Activated CD4-positive, alpha-beta T cell treated with anti-CD3 and anti-CD28 coated beads, Interleukin-2, Interleukin-4, amounts not matched to agents 100 ng/mL and 50 ng/mL, durations not matched to agents 16 hours and 8 hours (primary cell): ENCODE data around the gene MTRF1L.

Experiments used
- DNase-seq: peaks from one replicate; pipeline ENCODE4 v3.0.0-alpha.2; 2020; ENCODE audit warnings: low spot score

The MTRF1L gene, protein sequence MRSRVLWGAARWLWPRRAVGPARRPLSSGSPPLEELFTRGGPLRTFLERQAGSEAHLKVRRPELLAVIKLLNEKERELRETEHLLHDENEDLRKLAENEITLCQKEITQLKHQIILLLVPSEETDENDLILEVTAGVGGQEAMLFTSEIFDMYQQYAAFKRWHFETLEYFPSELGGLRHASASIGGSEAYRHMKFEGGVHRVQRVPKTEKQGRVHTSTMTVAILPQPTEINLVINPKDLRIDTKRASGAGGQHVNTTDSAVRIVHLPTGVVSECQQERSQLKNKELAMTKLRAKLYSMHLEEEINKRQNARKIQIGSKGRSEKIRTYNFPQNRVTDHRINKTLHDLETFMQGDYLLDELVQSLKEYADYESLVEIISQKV

DNA sequence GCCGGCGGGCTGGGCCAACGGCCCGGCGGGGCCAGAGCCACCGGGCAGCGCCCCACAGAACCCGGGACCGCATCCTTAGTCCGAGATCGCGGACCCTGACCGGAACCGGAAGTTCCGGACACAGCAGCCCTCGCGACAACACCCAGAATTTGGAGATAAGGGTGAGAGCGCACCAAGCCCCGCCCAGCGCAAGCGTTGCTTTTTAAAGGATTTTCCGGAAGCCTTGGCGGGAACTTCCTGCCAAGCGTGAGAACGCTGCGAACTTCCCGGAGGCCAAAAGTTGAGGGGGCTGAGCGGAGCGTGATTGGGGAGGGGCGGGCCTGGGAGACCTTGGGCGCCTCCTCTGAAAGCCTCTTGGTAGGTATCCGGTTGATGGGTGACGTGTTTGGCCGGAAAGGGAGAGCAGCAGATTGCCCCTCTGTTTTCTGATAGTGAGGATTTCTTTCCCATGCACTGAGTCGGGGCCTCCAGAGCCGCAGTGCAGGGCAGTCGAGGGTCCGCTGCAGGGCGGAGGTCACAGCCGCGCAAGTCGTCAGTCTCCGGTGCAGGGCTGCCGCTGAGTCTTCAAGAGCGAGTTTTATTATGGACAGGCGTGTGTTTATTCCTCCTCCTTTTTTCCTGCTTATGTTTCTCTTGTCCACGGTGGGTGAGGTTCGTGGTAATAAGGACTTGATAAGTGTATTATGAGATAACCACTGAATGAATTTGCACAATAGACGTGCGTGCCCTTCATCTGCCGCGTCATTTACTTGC is at the start of gene MTRF1L:
TSS of gene MTRF1L (minus strand) at position 97 of the 753 bp plus-strand sequence. CDS start at position 73, 24 bp downstream.
- DNase-seq, result peak; percentile 95

DNA sequence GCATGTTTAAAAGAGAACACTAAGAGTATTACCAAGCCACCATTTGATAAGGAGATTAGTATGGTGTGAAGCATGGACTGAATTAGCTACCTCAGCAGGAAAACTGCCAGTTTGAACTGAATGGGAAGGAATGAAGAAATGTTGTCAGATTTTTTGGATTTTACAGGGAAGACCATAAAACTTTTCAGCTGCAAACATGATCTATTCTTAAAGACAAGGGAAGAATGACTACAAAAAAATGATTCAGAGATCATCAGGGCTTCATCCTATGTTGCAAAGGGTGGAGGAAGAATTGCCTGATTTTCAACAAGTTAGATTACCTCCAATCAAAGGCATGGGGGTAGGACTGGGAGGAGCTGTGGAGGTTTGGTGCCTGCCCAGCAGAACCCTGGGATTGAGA is 49.3 kb upstream of the MTRF1L start:
- no peak for DNase-seq

DNA sequence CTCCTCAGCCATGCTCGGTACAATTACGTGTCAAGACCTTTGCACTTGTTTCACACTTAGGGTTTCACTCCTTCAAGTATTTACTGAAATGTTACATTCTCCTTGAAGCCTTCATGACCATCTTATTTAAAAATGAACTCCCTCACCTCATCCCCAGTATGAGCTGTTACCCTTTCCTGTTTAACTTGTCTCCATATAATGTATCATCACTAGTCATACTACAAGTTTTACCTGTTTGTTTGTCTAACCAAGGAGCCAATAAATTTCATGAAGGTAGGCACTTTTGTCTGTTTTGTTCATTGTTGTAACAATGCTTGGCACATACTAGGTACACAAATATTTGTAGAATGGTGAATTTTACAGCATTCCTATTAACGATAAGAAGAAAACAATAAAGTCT is 46.1 kb upstream of the MTRF1L start:
- no peak for DNase-seq

DNA sequence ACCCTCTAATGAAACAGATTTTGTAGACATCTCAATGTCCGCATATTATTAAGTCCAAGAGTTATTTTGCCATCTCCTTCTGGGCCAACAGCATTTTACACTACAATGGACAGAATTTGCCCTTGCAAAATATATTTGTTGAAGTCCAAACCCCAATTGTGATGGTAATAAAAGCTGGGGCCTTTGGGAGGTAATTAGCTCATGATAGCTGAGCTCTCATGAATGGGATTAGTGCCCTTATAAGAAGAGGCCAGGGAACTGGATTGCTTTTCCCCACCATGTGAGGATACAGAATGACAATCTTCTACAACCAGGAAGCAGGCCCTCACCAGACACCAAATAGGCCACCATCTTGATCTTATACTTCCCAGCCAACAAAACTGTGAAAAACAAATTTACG is 44.9 kb upstream of the MTRF1L start:
- no peak for DNase-seq

DNA sequence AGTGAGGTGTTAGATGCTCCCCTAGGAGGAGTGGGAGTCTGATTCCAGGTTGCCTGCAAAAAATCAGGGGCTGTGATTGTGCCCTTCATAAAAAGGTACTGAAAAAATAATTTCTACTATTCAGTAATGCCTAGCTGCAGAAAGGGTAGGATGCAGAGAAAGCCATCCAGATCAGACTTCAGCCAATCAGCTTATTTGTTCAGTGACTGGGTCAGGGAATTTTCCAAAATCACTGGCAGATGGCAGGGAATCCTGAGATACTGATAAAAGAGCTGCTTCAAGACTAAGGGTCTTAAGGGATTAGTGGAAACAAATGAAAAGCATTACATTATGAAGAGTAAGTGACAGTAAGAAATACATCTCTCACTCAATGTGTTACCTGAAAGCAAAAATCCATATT is 42.8 kb upstream of the MTRF1L start:
- DNase-seq, result no peak

DNA sequence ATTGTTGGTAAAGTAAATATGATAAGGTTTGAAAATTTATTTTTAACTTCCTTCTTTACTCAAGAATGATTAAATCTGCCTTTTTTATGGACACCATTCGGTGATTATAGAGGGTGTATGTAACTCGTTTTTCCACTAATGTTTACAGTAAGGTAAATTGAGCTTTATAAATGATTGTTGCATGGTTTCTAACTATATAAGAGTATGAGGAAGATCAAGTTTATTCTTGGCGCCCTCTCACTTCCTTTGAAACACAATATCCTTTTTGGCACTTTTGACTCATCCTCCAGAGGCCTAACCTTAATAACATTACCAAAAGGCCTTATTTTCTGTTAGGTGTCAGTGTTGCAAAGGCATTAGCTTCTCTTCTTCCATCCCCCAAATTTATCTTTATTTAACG is 41.8 kb upstream of the MTRF1L start:
- no peak for DNase-seq

DNA sequence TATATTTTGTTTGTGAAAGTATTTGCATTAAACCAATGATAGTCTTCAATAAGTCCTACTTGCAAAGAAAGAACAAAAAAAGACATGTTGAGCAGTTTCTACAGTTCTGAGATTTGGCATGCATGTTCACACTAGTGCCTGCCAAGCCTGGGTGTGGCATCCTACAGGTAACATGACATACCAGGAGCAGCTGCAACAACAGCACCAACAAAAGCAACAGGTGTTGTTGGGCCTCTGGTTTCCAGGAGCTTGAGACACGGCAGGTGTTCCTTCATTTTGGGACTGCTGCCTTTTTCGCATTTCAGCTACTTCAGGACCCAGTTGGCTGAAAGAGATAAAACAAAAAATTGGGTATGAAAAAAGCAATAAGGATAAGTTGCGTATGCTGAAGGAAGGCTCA is 41.2 kb upstream of the MTRF1L start:
- DNase-seq, result no peak

DNA sequence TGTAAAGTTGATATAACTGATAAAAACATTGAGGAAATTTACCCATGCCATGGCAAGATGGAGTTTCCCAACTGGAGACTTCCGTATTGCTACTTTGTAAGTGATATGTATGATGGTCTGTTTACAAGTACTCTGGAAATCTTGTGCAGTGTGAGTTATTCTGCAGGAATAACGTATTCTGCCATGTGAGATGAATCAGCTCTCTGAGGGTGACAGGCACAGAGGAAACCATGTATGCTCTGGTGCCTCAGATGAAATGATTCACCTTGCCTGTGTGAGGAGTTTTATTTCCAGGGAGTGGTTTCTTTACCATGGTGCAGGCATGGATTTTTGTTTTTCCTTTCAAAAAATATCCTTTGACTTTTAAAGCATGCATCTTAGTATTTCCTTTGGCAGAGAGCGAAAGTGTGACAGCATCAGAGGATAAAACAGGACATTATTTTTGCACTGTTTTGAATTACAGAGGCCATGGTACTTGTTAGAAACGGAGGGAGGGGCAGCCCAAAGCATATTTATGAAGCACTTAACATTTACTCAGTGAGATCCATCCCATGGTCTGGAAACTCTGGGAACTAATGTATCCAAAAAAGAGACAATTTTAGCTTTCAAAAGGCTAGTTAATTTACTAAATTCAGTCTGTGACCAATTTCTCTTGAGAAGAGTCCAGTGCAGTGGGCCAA is 36.0 kb upstream of the MTRF1L start:
- DNase-seq, result no peak

DNA sequence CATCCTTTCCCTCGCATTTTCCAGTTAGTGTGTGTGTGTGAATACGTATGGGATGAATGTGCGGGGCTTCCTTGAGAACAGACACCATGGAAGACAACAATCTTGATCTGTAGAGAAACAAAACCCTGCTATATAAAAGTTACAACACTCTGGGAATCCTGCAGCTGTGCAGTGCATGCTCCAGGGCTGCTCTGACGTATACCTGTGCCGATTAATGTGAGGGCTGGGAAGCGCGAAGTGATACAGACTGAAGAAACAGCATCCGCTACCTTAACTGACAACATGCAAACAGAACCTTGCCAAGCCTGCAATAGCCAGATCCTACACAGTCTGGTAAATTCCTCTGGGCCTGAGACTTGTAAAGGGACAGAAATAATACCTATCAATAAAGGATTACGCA is 31.6 kb upstream of the MTRF1L start:
- DNase-seq, result no peak

DNA sequence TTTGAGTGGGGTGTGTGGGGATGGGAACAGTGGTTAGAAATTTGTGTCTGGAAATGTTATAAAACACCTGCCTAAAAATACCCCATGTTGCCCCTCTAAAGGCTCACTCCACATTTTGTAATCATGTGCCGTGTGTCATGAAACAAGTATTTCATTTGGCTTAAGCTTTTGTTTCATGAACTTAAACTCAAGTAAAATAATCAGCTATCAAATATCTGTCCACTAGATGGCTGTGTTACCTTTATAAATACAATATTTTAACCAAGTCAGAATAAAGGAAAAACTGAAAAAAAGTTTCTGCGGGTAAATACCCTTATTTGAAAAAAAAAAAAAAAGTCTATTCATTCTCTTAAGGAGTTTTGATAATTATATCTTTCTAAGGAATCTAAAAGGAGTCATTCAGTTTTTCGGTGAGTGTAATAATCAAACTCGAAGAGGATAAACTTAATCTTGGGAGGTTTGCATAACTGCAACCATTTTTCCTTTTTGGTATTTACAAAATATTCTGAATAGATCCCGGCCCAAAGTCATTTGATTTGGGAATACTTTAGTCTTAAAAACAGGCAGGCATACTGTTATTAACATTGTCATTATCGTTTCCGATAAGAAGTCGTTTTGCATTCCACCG is 29.9 kb upstream of the MTRF1L start:
- DNase-seq, result no peak

DNA sequence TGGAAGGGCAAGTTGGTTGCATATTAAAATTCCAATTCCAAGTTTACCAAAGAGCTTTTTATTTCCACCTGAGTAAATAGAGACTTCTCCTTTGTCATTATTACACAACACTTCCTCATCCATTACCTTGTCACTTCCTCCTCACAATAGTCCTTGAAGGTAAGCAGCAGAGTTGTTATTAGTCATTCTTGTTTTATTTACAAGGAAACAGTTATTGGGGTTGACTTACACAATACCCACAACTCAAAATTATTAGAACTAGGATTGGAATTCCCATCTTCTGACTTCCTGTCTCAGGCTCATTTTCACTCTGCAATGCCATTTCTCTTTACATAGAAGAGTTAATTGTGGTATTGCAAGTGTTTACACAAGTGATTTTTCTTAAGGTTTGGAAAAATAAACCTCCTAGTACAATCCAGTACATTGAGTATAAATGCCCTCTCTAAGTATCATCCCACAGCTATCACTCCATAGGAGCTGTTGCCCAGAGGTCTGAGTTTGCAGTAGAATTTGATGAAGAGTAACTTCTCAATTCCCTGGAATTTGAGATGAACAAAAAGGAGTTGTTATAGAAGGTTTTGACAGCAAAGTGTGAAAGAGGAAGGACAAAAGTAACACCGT is 28.9 kb upstream of the MTRF1L start:
- no peak for DNase-seq

DNA sequence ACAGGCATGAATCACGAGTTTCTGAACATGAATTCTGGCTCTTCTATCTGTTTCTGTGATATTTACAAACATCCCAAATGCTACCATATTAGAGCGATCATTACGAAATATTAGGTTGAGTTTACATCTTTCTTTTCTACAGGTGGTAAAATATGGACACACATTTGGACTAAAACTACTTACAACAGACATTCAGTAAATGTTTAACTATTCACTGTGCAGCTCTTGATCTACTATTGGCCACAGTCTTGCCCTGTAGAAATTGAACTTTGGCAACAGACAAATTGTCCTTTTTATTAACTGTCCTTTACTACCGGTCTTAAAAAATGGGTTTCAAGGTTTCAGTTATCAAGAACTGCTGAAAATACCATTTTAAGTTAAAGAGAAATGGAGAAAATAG is 26.5 kb upstream of the MTRF1L start:
- DNase-seq, result no peak

DNA sequence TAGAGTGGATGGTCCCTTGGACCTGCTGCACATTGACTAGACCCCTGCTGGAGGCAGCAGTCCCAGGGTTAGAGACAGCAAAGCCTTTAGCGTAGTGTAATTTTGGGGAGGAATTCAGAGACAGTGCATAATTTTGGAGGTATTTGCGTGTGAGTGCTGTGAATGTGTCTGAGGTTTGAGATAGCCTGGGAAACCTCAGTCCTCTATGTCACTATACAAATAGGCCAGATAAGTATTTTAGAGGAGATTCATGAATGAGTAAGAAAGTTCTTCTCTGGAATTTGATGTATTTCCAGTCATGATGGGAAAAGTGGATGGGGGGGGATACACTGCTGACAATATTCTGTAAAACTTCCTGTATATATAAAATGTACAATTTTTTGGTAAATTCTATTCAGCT is 25.8 kb upstream of the MTRF1L start:
- no peak for DNase-seq

DNA sequence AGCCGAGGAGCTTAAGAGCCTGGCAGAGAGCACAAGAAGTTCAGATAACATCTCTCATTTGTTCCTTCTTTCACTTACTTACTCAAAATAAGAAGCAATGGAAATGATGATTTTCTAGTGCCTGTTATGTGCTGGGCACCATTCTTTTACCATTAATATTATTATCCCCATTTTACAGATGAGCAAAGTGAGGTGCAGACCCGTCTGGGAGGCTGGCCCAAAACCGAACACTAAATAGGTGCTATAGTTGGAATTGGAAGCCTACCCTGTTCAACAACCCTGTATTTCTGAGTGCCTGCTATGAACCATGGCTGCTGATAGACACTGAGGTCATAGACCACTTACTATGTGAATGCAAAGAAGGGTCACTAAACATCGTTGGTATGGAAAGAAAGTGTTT is 25.0 kb upstream of the MTRF1L start:
- DNase-seq, result no peak

DNA sequence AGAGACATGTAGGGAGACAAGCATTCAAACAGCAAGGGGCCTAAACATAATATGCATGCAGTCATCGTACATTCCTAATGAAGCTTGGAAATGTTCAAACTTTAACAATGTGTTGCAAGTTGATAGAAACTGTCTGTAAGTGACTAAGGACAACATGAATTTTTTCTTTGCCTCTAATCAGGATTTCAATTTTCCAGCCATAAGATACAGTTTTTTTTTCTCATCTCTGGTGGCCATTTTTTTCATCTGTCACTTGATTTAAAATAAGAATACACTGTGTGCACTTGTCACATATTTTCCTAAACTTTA is 22.2 kb upstream of the MTRF1L start:
- DNase-seq, result no peak

DNA sequence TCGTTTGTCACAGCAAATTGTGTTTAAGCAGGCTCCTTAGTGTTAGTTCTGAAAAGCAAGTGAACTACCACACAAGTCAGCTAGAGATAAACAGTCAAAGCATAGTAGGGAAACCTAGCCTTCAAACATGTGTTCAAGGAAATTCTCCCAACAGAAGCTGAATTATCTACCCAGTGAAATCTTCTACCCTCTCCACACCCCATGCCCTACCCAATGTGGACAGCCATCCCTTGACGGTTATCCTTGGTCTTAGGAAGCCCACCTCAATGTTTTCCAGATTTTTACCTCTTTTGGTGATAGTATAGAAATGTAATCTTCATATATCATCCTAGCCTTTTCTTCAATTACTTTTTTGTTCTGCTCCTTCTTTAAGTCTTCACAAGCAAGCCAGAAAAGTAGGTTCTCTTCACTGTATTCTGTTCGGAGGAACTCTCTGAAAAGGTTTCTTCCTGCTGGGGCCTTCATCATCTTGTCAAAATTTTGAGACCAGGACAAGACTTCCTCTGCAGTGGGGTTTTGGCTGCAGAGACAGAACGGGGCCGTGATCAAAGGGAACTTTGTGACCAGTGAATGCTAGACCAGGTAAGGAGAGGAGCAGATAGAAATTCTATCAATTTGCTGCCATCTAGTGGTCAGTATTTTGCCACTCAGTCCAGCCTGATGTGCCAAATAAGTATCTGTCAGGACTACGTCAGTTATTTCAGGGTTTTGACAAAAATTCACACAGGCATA is 21.6 kb upstream of the MTRF1L start:
- peak; percentile 70 for DNase-seq

DNA sequence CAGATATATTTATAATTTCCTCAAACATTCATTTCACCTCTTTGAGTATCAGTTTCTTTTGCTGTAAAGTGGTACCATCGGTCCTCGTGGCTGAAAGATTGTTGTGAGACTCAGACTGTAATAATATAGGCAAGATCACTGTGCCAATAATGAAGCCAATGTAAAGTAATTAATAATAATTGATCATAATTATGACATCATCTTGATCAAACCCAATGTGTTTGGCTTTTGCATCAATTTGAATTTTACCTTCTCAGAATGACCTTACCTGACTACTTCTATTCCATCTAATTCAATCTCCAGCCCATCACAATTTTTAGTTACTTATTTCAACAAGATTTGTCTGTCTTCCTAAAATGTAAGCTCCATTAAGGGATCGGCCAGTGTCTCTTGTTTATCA is 15.8 kb upstream of the MTRF1L start:
- DNase-seq, result no peak

DNA sequence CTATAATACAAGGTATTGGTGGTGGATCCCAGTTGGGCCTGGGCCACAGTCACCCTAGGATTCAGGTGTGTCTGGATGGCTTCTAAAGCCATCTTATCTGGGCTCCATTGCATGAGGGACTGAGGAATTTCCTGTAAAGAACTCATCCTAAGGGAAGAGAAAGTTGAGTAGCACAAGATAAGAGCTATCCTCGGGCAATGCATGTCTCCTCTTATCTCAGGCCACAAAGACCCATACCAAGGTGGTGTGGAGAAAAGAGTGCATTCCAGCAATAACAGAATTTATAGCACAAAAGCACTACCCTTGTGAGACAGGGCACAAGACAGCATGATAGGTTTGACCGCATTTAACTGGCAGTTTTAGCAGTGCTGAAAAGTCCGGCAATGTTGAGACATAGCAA is 14.3 kb upstream of the MTRF1L start:
- no peak for DNase-seq

DNA sequence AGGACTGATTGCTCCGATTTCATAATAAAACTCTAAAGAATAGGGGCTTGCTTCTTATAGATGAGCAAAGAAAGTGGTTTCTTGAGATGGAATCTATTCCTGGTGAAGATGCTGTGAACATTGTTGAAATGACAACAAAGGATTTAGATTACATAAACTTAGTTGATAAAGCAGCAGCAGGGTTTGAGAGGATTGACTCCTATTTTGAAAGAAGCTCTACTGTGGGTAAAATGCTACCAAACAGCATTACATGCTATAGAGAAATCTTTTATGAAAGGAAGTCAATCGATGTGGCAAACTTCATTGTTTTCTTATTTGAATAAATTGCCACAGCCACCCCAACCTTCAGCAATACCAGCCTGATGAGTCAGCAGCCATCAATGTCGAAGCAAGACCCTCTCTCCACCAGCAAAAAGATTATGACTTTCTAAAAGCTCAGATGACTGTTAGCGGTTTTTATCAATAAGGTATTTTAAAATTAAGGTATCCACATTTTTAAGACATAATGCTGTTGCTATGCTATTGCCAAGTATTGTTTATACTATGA is 12.7 kb upstream of the MTRF1L start:
- DNase-seq, result no peak

DNA sequence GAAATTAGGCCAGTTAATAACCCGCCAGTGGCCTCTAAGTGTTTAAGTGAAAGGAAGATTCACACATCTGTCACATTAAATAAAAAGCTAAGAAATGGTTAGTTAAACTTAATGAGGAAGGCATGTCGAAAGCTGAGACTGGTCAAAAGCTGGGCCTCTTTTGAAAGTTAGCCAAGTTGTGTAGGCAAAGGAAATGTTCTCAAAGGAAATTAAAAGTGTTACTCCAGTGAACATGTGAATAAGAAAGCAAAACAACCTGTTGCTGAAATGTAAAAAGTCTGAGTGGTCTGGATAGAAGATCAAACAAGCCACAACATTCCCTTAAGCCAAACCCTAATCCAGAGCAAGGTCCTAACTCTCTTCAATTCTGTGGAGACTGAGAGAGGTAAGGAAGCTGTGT is 10.9 kb upstream of the MTRF1L start:
- DNase-seq, result no peak

DNA sequence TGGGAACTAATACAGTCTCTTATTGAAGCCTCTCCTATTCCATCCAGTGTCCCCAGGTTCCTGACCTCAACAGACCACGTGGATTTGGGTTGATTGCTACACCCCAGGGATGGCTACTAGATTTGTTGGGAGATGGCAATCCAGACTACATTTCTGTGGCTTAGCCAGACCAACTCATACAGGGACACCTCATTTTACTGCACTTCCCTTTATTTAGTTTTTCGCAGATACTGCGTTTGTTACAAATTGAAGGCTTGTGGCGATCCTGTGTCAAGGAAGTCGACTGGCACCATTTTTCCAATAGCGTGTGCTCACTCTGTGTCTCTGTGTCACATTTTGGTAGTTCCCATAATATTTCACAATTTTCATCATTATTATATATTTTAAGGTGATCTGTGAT is 10.3 kb upstream of the MTRF1L start:
- DNase-seq, result no peak

DNA sequence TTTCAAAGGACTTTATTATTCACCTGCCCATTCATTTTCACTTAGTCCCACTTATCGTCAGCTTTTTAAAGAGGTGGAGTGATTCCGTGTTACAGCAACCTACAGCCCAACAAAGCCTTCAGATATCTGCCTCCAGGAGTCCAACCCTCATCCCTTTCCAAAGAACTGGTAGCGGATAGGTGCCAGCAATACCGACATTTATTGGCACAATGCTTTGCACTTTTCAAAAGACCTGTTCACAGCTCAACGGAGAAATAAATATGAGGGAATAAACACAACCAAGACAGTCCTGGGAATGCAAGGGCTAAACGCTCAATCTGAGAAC is 819 bp upstream of the MTRF1L start:
- no peak for DNase-seq
